Femur (tissue), 1 donor: ENCODE results near the gene ELP2.

ENCODE experiments used
- DNase-seq: peaks from one replicate; pipeline ENCODE4 v3.0.0-alpha.2; 2017

ELP2 gene

GRCh38 chr18:36124841-36125240 is 4.9 kb upstream of the ELP2 start:
- DNase-seq, result no peak

GRCh38 chr18:36126668-36127067 is 3.0 kb upstream of the ELP2 start:
- DNase-seq, result no peak

- no peak for DNase-seq
Observed at GRCh38 chr18:36127836-36128529, 1.7 kb upstream of the ELP2 start.

- DNase-seq, result no peak
Observed at GRCh38 chr18:36128530-36128870, 1.2 kb upstream of the ELP2 start.

- DNase-seq, result no peak
Observed at GRCh38 chr18:36128907-36129299, 796 bp upstream of the ELP2 start.

- DNase-seq, result no peak
Observed at GRCh38 chr18:36130039-36130831, 536 bp downstream of the ELP2 start.

GRCh38 chr18:36130883-36131653 is 1.4 kb downstream of the ELP2 start:
- DNase-seq, result no peak

- DNase-seq, result no peak
Observed at GRCh38 chr18:36131692-36132483, 2.2 kb downstream of the ELP2 start.

- DNase-seq, result no peak
Observed at GRCh38 chr18:36132756-36133155, 3.1 kb downstream of the ELP2 start.

GRCh38 chr18:36135264-36135663 is 5.6 kb downstream of the ELP2 start:
- no peak for DNase-seq

GRCh38 chr18:36139245-36139644 is 9.5 kb downstream of the ELP2 start:
- no peak for DNase-seq

GRCh38 chr18:36141576-36141975 is 11.9 kb downstream of the ELP2 start:
- no peak for DNase-seq

GRCh38 chr18:36142751-36143150 is 13.1 kb downstream of the ELP2 start:
- no peak for DNase-seq

GRCh38 chr18:36143391-36143790 is 13.7 kb downstream of the ELP2 start:
- no peak for DNase-seq

GRCh38 chr18:36149514-36150289 is 20.0 kb downstream of the ELP2 start:
- DNase-seq, result no peak

- no peak for DNase-seq
Observed at GRCh38 chr18:36152781-36153180, 23.1 kb downstream of the ELP2 start.

- DNase-seq, result no peak
Observed at GRCh38 chr18:36153203-36153602, 23.5 kb downstream of the ELP2 start.

- DNase-seq, result no peak
Observed at GRCh38 chr18:36153771-36154170, 24.1 kb downstream of the ELP2 start.

- DNase-seq, result no peak
Observed at GRCh38 chr18:36155851-36156757, 26.4 kb downstream of the ELP2 start.

GRCh38 chr18:36157441-36157840 is 27.7 kb downstream of the ELP2 start:
- no peak for DNase-seq

- no peak for DNase-seq
Observed at GRCh38 chr18:36158266-36158867, 28.7 kb downstream of the ELP2 start.
